Heart left ventricle (tissue), 16 donors: ENCODE results near the gene LY6G6F. TPM values are rescaled to one million over a fixed set of nuclear protein-coding genes. Genes with fewer than 3 reads are reported as not detected.
A peak's percentile ranks its signal among the peaks of the same experiment; 100 is the strongest.

Source experiments
- ATAC-seq, 4 donors: fragments of 200-7000 bp; cut with Tn5 transposase; one replicate each; pipeline ENCODE4 v1.9.1; 2020 to 2022; ENCODE audit warnings: moderate library complexity in 4 of 4, mild to moderate bottlenecking in 3 of 4, moderate number of reproducible peaks in 1 of 4
- DNase-seq, 5 donors: peaks; one replicate each; pipeline ENCODE4 v3.0.0-alpha.2; 2020
- H3K27ac ChIP-seq, 12 donors: fragments of 200-600 bp; sonication (generic) in 4 of 12; one replicate each; pipeline versions ENCODE4 v1.5.0 to v1.8.0; 2016 to 2022; ENCODE audit warnings: mild to moderate bottlenecking in 2 of 12
- H3K27me3 ChIP-seq, 9 donors: fragments of 200-600 bp; sonication (generic) in 2 of 9; one replicate each; pipeline versions ENCODE4 v1.5.1 to v1.8.0; 2016 to 2022; ENCODE audit warnings: mild to moderate bottlenecking in 3 of 9
- H3K36me3 ChIP-seq, 9 donors: fragments of 200-600 bp; sonication (generic) in 2 of 9; one replicate each; pipeline versions ENCODE4 v1.5.0 to v1.8.0; 2018 to 2022; ENCODE audit warnings: mild to moderate bottlenecking in 2 of 9
- H3K4me1 ChIP-seq, 12 donors: fragments of 200-600 bp; sonication (generic) in 4 of 12; one replicate each; pipeline versions ENCODE4 v1.5.0 to v1.8.0; 2016 to 2022; ENCODE audit warnings: mild to moderate bottlenecking in 3 of 12
- H3K4me3 ChIP-seq, 12 donors: fragments of 200-600 bp; sonication (generic) in 4 of 12; one replicate each; pipeline versions ENCODE4 v1.5.0 to v1.8.0; 2017 to 2022; ENCODE audit warnings: mild to moderate bottlenecking in 9 of 12, moderate library complexity in 4 of 12
- H3K9me3 ChIP-seq, 12 donors: fragments of 200-600 bp; sonication (generic) in 4 of 12; one replicate each; pipeline versions ENCODE4 v1.5.0 to v1.8.0; 2016 to 2022; ENCODE audit warnings: mild to moderate bottlenecking in 1 of 12
- POLR2A ChIP-seq, 2 donors: fragments of 450-650 bp; IDR thresholded peaks; one replicate each; pipeline ENCODE4 v1.6.1; 2017; ENCODE audit warnings: antibody characterized with exemption in 2 of 2, mild to moderate bottlenecking in 2 of 2, moderate library complexity in 2 of 2
- WGBS, 4 donors: extraction: QIAGEN DNeasy Blood & Tissue Kit in 2 of 4; methylation state at CpG; one replicate each; pipeline versions ENCODE4 v1.1.5 to v1.1.7; 2013 to 2018; 5-methylcytosine and 5-hydroxymethylcytosine counted together
- intact Hi-C, 10 donors: fragments of 100-400 bp; cut with DNase I; formaldehyde crosslinking; loops; one replicate each; pipeline versions ENCODE4 v1.11.1 to v1.14.2; 2022
- polyA plus RNA-seq, 2 donors: library from polyadenylated mRNA; stranded (reverse); fragments of 200-250 nt; gene quantifications; one replicate each; pipeline ENCODE4 v1.2.3, GENCODE V29; 2013
- total RNA-seq, 9 donors: library from RNA; depleted of rRNA in 2 of 9; stranded (reverse); fragments of >200 nt in 2 of 9; fragmentation: NEBNext Ultra II Directional in 3 of 9; extraction: Animal tissue kit (Norgen Biotek cat#: 25700) in 3 of 9; gene quantifications; one replicate each; pipeline versions ENCODE4 v1.1.0 to v1.2.4, GENCODE V29; 2016 to 2023
- TF ChIP-seq, protein P1 (sequence below), 12 donors: fragments of 200-600 bp; sonication (generic) in 4 of 12; IDR thresholded peaks; one replicate each; pipeline versions ENCODE4 v1.5.0 to v1.8.0; 2018 to 2022; ENCODE audit warnings: antibody characterized with exemption in 12 of 12, mild to moderate bottlenecking in 5 of 12
- donor health status: ischemic (EF 13 %, LVEDD 7.1; RV severe dilation, severe dysfunction).
- donor health status: healthy with polysubstance abuse.
- donor health status: DM: no; HTN: yes; CAD: no.
- donor health status: DM: no; HTN: no; CAD: no.
- donor health status: ischemic (EF 25% LVEDD 6.9; RV normal size, moderate dysfunction).
- donor health status: ischemic (EF 25% LVEDD 5.7; RV mildly dilated, moderate dysfunction).
- donor health status: healthy.
- donor health status: DM: yes; HTN: yes; CAD: no.
- donor health status: ischemic (EF 35%, LVEDD 5.7; RV mildly dilated, moderate dysfunction).
- donor health status: nonischemic (EF 11% LVEDD 7.7; RV severe dilation, severe dysfunction).
- donor health status: DM: yes; HTN: yes; CAD: no.
- donor health status: PGD.
- donor health status: ischemic (EF 29% LVEDD 5.4; RV normal size, mild dysfunction).
- donor health status: nonischemic (EF 23%, LVEDD 6.1; RV moderate dilation, normal function).

Gene LY6G6F
- total and polyA plus RNA-seq, 11 donors: not detected

DNA sequence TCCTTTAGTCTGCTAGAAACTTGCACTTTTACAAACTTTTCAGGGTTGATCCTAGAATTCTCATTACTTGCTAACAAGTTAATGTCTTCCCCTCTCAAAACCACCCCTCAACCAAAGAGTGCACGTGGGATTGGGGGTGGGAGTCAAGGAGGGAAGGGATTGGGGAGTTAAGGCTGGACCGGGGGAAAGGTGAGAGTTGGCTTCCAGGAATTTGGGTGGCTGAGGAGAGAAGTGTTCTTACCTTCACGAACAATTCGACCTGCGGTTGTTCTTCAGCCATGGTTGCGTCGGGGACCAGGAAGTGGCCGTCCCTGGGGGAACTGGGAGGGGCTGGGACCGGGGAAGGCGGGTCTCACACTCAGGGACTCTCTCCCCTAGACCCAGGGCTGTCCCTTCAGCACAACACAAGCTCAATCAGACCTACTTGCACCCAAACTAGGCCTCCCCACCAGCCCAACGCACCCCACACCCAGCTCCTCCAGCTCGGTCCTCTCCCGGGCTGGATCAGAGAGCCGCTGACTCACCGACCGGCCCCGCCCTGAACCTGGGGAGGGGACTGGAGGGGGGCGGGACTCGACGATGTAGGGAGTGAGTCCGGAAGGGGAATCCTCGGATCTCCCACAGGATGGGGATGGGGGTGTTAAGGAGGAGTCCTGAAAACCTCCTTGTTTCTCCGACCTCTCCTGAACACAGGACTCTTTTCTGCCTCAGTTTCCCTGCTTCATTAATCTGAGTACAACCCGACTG, 29.5 kb downstream of the LY6G6F start, which contains the start of gene CLIC1:
CLIC1 (minus strand) TSS at position 510 of the 747 bp plus-strand sequence; CDS start at position 280, 230 bp downstream.
- peak within 1 kb of the TSS; percentile 69 to 99 (median 92) for H3K27ac ChIP-seq
- peaks cover 5 to 75% (median 49%) of the 10 kb centered on the region in 12 donors for H3K4me1 ChIP-seq
- DNase-seq (peak; percentile 87 to 92 (median 89)), ATAC-seq (peak; percentile 44 to 75 (median 70))
- TF ChIP-seq, protein P1, sequence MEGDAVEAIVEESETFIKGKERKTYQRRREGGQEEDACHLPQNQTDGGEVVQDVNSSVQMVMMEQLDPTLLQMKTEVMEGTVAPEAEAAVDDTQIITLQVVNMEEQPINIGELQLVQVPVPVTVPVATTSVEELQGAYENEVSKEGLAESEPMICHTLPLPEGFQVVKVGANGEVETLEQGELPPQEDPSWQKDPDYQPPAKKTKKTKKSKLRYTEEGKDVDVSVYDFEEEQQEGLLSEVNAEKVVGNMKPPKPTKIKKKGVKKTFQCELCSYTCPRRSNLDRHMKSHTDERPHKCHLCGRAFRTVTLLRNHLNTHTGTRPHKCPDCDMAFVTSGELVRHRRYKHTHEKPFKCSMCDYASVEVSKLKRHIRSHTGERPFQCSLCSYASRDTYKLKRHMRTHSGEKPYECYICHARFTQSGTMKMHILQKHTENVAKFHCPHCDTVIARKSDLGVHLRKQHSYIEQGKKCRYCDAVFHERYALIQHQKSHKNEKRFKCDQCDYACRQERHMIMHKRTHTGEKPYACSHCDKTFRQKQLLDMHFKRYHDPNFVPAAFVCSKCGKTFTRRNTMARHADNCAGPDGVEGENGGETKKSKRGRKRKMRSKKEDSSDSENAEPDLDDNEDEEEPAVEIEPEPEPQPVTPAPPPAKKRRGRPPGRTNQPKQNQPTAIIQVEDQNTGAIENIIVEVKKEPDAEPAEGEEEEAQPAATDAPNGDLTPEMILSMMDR (IDR thresholded peaks at IDR 0.05): no peak
- TF ChIP-seq POLR2A (IDR thresholded peaks at IDR 0.05): peak in 1 of 2 donors; percentile 95
- intact Hi-C loops: loop anchor here in 4 of 10 donors (5.0 to 10.0 kb wide), 5 partner anchors 34 to 99 kb away; partner anchors contain the start of genes ABHD16A (in 1 of the 4), HSPA1B (in 1 of the 4) and VARS1 (in 1 of the 4)
- H3K9me3 ChIP-seq: no peaks in the 10 kb centered on the region
- peak within 1 kb of the TSS; percentile 40 to 91 (median 78) for H3K4me3 ChIP-seq
- no peaks in the 10 kb centered on the region for H3K27me3 ChIP-seq
- peaks cover 3 to 34% (median 29%) of the 10 kb centered on the region in 9 donors for H3K36me3 ChIP-seq
- 0 to 2% (median 1%) methylated on average over 18 to 24 of the region's 24 CpGs for WGBS, 4 donors

DNA sequence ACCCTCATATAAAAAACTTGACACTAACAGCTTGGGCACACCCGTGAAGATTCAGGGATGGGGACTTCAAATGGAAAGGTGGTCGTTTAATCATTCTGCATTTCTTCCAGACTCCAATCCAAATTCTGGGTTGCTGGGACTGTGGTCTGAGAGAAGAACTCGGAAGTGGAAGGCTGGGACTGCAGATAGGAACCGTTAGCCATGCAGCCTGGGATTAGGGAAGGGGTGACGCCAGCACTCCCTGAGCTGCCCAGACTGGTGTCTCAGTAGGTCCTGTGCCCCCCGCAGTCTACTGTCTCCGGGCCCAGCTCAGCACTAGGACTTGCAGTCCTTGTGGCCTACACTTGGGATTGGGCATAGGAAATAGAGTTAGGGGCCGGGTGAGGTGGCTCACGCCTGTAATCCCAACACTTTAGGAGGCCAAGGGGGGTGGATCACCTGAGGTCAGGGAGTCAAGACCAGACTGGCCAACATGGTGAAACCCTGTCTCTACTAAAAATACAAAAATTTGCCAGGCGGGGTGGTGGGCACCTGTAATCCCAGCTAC, 30.2 kb downstream of the LY6G6F start:
- intact Hi-C loops: loop anchor here in 4 of 10 donors (5.0 to 10.0 kb wide), 5 partner anchors 35 to 98 kb away; partner anchors contain the start of genes ABHD16A (in 1 of the 4), HSPA1B (in 1 of the 4) and VARS1 (in 1 of the 4)
- peak overlapping the region; percentile 40 to 91 (median 78) for H3K4me3 ChIP-seq
- DNase-seq (peak in 1 of 5 donors; percentile 30), ATAC-seq (no peak)
- peaks cover 3 to 32% (median 23%) of the 10 kb centered on the region in 9 donors for H3K36me3 ChIP-seq
- no peaks in the 10 kb centered on the region for H3K27me3 ChIP-seq
- 44 to 51% (median 46%) methylated on average over 10 of the region's 10 CpGs for whole genome bisulfite sequencing, 4 donors
- peak overlapping the region; percentile 67 to 99 (median 92) for H3K27ac ChIP-seq
- no peak for TF ChIP-seq POLR2A (IDR thresholded peaks at IDR 0.05)
- TF ChIP-seq, protein P1 (IDR thresholded peaks at IDR 0.05): no peak
- H3K9me3 ChIP-seq: no peaks in the 10 kb centered on the region
- H3K4me1 ChIP-seq: peaks cover 5 to 69% (median 49%) of the 10 kb centered on the region in 12 donors

DNA sequence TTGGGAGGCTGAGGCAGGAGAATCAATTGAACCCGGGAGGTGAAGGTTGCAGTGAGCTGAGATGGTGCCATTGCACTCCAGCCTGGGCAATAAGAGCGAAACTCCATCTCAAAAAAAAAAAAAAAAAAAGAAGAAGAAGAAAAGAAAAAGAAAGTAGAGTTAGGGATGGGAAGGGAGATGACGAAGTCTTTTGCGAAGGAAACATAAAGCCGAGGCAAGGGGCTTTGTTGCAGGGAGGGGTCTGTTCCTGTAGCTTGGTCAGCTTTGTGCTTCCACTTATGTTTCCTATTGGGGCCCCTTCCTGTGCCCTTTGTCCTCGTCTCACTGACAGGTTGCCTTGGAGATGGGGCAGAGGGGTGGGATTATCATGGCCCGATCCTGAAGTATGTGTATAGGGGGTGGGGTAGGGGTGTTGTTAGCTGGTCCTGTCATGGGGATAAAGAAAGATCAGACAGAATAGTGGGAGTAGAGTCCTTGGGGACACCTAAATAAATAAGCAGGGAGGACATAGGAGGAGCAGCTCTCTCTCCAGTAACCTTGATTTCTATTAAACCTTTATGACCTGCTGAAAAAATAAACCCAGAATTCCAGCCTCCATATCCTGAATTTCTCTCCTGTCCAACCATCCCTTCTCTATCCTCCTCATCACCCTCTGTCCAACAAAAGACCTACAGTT, 30.8 kb downstream of the LY6G6F start:
- Histone ChIP-seq H3K9me3 (no peaks in the 10 kb centered on the region), H3K4me3 (peak overlapping the region in 6 of 12 donors; percentile 65 to 91 (median 84)), H3K4me1 (peaks cover 5 to 63% (median 47%) of the 10 kb centered on the region in 12 donors), H3K36me3 (peaks cover under 1 to 27% (median 17%) of the 10 kb centered on the region in 9 donors), H3K27me3 (no peaks in the 10 kb centered on the region), H3K27ac (peak overlapping the region; percentile 67 to 99 (median 92))
- ATAC-seq: no peak
- peak in 1 of 2 donors; percentile 20 for TF ChIP-seq POLR2A (IDR thresholded peaks at IDR 0.05)
- TF ChIP-seq, protein P1 (IDR thresholded peaks at IDR 0.05): no peak
- DNase-seq: no peak
- intact Hi-C loops: loop anchor here in 4 of 10 donors (5.0 to 10.0 kb wide), 5 partner anchors 35 to 97 kb away; partner anchors contain the start of genes ABHD16A (in 1 of the 4), HSPA1B (in 1 of the 4) and VARS1 (in 1 of the 4)
- WGBS, 4 donors: 53 to 61% (median 57%) methylated on average over 7 of the region's 7 CpGs
